ENCODE measurements around the gene TRIM44.

GRCh38 chr11:35810045-35810645, 147.6 kb downstream of the TRIM44 start:
- TF ChIP-seq CTCF (conservative IDR thresholded peaks at IDR 0.05 in 1 of 2, IDR thresholded peaks at IDR 0.05 in 1 of 2; ENCODE audit: extremely low read depth in 1 of 2, insufficient read depth in 1 of 2, low read depth in 1 of 2, low read length in 2 of 2) (no peak), EZH2 (IDR thresholded peaks at IDR 0.05; ENCODE audit: borderline replicate concordance, low read length) (no peak)
